ENCODE data around the gene HLA-DQA1. TPM values are rescaled to one million over a fixed set of nuclear protein-coding genes. Genes with fewer than 3 reads are reported as not detected.

The HLA-DQA1 gene
- total and polyA plus RNA-seq, 2 experiments from 2014 or later = 0.42 TPM; not detected in 1

- Mint-ChIP-seq H3K9me3 (no peaks in the 10 kb centered on the region), H3K27me3 (ENCODE audit: insufficient read depth, low read depth, poor library complexity) (no peaks in the 10 kb centered on the region), H3K36me3 (ENCODE audit: low read depth) (no peaks in the 10 kb centered on the region), H3K27ac (no peak overlapping the region), H3K4me1 (peaks cover 11% of the 10 kb centered on the region), H3K4me3 (no peak overlapping the region)
- no peaks in the 10 kb centered on the region for H3K27me3 ChIP-seq (ENCODE audit: insufficient read depth)
- no peaks in the 10 kb centered on the region for H3K9me2 ChIP-seq (ENCODE audit: insufficient read depth)
- H2AFZ ChIP-seq = 0 out of 2 replicates have a peak overlapping the region, but pooled peaks have one; percentile 43
- DNase-seq (ENCODE audit: low spot score) = peak; percentile 60
- no peak overlapping the region for H3K4me2 ChIP-seq
- no peaks in the 10 kb centered on the region for H4K20me1 ChIP-seq (replicated peaks; ENCODE audit: insufficient read depth)
- no peaks in the 10 kb centered on the region for H3K36me3 ChIP-seq (ENCODE audit: insufficient read depth)
- TF ChIP-seq NANOG (IDR thresholded peaks at IDR 0.05; ENCODE audit: borderline replicate concordance) = no peak
- TF ChIP-seq, protein P1, sequence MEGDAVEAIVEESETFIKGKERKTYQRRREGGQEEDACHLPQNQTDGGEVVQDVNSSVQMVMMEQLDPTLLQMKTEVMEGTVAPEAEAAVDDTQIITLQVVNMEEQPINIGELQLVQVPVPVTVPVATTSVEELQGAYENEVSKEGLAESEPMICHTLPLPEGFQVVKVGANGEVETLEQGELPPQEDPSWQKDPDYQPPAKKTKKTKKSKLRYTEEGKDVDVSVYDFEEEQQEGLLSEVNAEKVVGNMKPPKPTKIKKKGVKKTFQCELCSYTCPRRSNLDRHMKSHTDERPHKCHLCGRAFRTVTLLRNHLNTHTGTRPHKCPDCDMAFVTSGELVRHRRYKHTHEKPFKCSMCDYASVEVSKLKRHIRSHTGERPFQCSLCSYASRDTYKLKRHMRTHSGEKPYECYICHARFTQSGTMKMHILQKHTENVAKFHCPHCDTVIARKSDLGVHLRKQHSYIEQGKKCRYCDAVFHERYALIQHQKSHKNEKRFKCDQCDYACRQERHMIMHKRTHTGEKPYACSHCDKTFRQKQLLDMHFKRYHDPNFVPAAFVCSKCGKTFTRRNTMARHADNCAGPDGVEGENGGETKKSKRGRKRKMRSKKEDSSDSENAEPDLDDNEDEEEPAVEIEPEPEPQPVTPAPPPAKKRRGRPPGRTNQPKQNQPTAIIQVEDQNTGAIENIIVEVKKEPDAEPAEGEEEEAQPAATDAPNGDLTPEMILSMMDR (conservative IDR thresholded peaks at IDR 0.05; ENCODE audit: low read depth in 2 of 2) = peak; percentile 13 to 50; a peak in 2 of 4 replicates
- TF ChIP-seq, protein P2, sequence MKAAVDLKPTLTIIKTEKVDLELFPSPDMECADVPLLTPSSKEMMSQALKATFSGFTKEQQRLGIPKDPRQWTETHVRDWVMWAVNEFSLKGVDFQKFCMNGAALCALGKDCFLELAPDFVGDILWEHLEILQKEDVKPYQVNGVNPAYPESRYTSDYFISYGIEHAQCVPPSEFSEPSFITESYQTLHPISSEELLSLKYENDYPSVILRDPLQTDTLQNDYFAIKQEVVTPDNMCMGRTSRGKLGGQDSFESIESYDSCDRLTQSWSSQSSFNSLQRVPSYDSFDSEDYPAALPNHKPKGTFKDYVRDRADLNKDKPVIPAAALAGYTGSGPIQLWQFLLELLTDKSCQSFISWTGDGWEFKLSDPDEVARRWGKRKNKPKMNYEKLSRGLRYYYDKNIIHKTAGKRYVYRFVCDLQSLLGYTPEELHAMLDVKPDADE (IDR thresholded peaks at IDR 0.05) = no peak
- TF ChIP-seq EZH2phosphoT487 (IDR thresholded peaks at IDR 0.05; ENCODE audit: unreplicated experiment) = no peak
- no peak for TF ChIP-seq JUNB (IDR thresholded peaks at IDR 0.05; ENCODE audit: unreplicated experiment)
- no peak for TF ChIP-seq POLR2AphosphoS5 (IDR thresholded peaks at IDR 0.05; ENCODE audit: low read depth)
- TF ChIP-seq STAT1 (IDR thresholded peaks at IDR 0.05; ENCODE audit: unreplicated experiment) = no peak
- no peak overlapping the region for H3K4me3 ChIP-seq
- no peaks in the 10 kb centered on the region for H3K79me2 ChIP-seq (replicated peaks; ENCODE audit: insufficient read depth)
- peak; percentile 97 for ATAC-seq
- H3K4me1 ChIP-seq (ENCODE audit: insufficient read depth) = no peaks in the 10 kb centered on the region
- no peaks in the 10 kb centered on the region for H3F3A ChIP-seq (replicated peaks; ENCODE audit: low read depth)
- H3K27ac ChIP-seq (ENCODE audit: low read depth) = no peak overlapping the region
Measured at GRCh38 chr6:32622545-32623401, 14.4 kb upstream of the HLA-DQA1 start.

- Histone ChIP-seq H3K4me3 (no peak overlapping the region), H3K27me3 (ENCODE audit: insufficient read depth) (no peaks in the 10 kb centered on the region), H3K79me2 (replicated peaks; ENCODE audit: insufficient read depth) (no peaks in the 10 kb centered on the region), H3K4me1 (ENCODE audit: insufficient read depth) (no peaks in the 10 kb centered on the region), H4K20me1 (replicated peaks; ENCODE audit: insufficient read depth) (no peaks in the 10 kb centered on the region), H3K27ac (ENCODE audit: low read depth) (no peak overlapping the region), H2AFZ (no peak overlapping the region), H3K9me2 (ENCODE audit: insufficient read depth) (no peaks in the 10 kb centered on the region), H3K4me2 (no peak overlapping the region), H3F3A (replicated peaks; ENCODE audit: low read depth) (no peaks in the 10 kb centered on the region), H3K36me3 (ENCODE audit: insufficient read depth) (no peaks in the 10 kb centered on the region)
- ATAC-seq = no peak
- Mint-ChIP-seq H3K4me1 (peaks cover 11% of the 10 kb centered on the region), H3K9me3 (no peaks in the 10 kb centered on the region), H3K27me3 (ENCODE audit: insufficient read depth, low read depth, poor library complexity) (no peaks in the 10 kb centered on the region), H3K27ac (no peak overlapping the region), H3K4me3 (no peak overlapping the region), H3K36me3 (ENCODE audit: low read depth) (no peaks in the 10 kb centered on the region)
- DNase-seq (ENCODE audit: low spot score) = no peak
- TF ChIP-seq EZH2phosphoT487 (IDR thresholded peaks at IDR 0.05; ENCODE audit: unreplicated experiment) = no peak
- TF ChIP-seq CREB1 (CRISPR knock-in tag; IDR thresholded peaks at IDR 0.05; ENCODE audit: low read depth) = no peak
- TF ChIP-seq ZNF331 (CRISPR knock-in tag; IDR thresholded peaks at IDR 0.05; ENCODE audit: low read depth) = no peak
- no peak for TF ChIP-seq NANOG (IDR thresholded peaks at IDR 0.05; ENCODE audit: borderline replicate concordance)
- TF ChIP-seq, protein P2 (IDR thresholded peaks at IDR 0.05) = no peak
- TF ChIP-seq JUNB (IDR thresholded peaks at IDR 0.05; ENCODE audit: unreplicated experiment) = no peak
- TF ChIP-seq, protein P3, sequence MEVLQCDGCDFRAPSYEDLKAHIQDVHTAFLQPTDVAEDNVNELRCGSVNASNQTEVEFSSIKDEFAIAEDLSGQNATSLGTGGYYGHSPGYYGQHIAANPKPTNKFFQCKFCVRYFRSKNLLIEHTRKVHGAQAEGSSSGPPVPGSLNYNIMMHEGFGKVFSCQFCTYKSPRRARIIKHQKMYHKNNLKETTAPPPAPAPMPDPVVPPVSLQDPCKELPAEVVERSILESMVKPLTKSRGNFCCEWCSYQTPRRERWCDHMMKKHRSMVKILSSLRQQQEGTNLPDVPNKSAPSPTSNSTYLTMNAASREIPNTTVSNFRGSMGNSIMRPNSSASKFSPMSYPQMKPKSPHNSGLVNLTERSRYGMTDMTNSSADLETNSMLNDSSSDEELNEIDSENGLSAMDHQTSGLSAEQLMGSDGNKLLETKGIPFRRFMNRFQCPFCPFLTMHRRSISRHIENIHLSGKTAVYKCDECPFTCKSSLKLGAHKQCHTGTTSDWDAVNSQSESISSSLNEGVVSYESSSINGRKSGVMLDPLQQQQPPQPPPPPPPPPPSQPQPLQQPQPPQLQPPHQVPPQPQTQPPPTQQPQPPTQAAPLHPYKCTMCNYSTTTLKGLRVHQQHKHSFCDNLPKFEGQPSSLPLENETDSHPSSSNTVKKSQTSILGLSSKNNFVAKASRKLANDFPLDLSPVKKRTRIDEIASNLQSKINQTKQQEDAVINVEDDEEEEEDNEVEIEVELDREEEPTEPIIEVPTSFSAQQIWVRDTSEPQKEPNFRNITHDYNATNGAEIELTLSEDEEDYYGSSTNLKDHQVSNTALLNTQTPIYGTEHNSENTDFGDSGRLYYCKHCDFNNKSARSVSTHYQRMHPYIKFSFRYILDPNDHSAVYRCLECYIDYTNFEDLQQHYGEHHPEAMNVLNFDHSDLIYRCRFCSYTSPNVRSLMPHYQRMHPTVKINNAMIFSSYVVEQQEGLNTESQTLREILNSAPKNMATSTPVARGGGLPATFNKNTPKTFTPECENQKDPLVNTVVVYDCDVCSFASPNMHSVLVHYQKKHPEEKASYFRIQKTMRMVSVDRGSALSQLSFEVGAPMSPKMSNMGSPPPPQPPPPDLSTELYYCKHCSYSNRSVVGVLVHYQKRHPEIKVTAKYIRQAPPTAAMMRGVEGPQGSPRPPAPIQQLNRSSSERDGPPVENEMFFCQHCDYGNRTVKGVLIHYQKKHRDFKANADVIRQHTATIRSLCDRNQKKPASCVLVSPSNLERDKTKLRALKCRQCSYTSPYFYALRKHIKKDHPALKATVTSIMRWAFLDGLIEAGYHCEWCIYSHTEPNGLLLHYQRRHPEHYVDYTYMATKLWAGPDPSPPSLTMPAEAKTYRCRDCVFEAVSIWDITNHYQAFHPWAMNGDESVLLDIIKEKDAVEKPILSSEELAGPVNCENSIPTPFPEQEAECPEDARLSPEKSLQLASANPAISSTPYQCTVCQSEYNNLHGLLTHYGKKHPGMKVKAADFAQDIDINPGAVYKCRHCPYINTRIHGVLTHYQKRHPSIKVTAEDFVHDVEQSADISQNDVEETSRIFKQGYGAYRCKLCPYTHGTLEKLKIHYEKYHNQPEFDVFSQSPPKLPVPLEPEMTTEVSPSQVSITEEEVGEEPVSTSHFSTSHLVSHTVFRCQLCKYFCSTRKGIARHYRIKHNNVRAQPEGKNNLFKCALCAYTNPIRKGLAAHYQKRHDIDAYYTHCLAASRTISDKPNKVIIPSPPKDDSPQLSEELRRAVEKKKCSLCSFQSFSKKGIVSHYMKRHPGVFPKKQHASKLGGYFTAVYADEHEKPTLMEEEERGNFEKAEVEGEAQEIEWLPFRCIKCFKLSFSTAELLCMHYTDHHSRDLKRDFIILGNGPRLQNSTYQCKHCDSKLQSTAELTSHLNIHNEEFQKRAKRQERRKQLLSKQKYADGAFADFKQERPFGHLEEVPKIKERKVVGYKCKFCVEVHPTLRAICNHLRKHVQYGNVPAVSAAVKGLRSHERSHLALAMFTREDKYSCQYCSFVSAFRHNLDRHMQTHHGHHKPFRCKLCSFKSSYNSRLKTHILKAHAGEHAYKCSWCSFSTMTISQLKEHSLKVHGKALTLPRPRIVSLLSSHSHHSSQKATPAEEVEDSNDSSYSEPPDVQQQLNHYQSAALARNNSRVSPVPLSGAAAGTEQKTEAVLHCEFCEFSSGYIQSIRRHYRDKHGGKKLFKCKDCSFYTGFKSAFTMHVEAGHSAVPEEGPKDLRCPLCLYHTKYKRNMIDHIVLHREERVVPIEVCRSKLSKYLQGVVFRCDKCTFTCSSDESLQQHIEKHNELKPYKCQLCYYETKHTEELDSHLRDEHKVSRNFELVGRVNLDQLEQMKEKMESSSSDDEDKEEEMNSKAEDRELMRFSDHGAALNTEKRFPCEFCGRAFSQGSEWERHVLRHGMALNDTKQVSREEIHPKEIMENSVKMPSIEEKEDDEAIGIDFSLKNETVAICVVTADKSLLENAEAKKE (CRISPR knock-in tag; IDR thresholded peaks at IDR 0.05) = no peak
Measured at GRCh38 chr6:32623693-32624092, 13.5 kb upstream of the HLA-DQA1 start.

Data from GM23338 (cell line).